Osteoblast (primary cell): ENCODE results near the gene SEC63. TPM values are rescaled to one million over a fixed set of nuclear protein-coding genes. Genes with fewer than 3 reads are reported as not detected.

ENCODE experiments used
- DNase-seq: peaks from one replicate; pipeline ENCODE4 v3.0.0; 2011; ENCODE audit warnings: low spot score, mixed read lengths; ENCODE audit not compliant: insufficient read length; ENCODE audit errors: missing footprints
- H2AFZ ChIP-seq: 2 replicates; pipeline ENCODE4 v1.6.0; 2011; ENCODE audit warnings: mild to moderate bottlenecking, low read length
- H3K27ac ChIP-seq: 2 replicates; pipeline ENCODE4 v1.5.1; 2011; ENCODE audit warnings: mild to moderate bottlenecking, low read depth, low read length, moderate library complexity
- H3K27me3 ChIP-seq: 2 replicates; pipeline ENCODE4 v1.6.0; 2012; ENCODE audit warnings: mild to moderate bottlenecking, control low read depth, inconsistent platforms, low read length, moderate library complexity; ENCODE audit not compliant: insufficient read depth
- H3K36me3 ChIP-seq: 2 replicates; pipeline ENCODE4 v1.5.1; 2011; ENCODE audit warnings: mild to moderate bottlenecking, low read length, control low read depth, moderate library complexity; ENCODE audit not compliant: insufficient read depth
- H3K4me1 ChIP-seq: 2 replicates; pipeline ENCODE4 v1.5.1; 2011; ENCODE audit warnings: mild to moderate bottlenecking, low read length, control low read depth, moderate library complexity; ENCODE audit not compliant: insufficient read depth
- H3K4me2 ChIP-seq: 2 replicates; pipeline ENCODE4 v1.6.0; 2011; ENCODE audit warnings: mild to moderate bottlenecking, low read length; ENCODE audit not compliant: insufficient read depth
- H3K4me3 ChIP-seq: fragments of 200-600 bp; sonication (generic); 3 replicates; pipeline ENCODE4 v1.5.1; 2012; ENCODE audit warnings: mild to moderate bottlenecking, low read length, inconsistent platforms; ENCODE audit not compliant: insufficient read depth
- H3K79me2 ChIP-seq: 2 replicates; pipeline ENCODE4 v1.6.0; 2012; ENCODE audit warnings: mild to moderate bottlenecking, low read length, control low read depth, inconsistent platforms; ENCODE audit not compliant: insufficient read depth
- H3K9me3 ChIP-seq: 2 replicates; pipeline ENCODE4 v1.5.1; 2011; ENCODE audit warnings: low read depth, low read length, control low read depth
- H4K20me1 ChIP-seq: 2 replicates; pipeline ENCODE4 v1.6.0; 2012; ENCODE audit warnings: mild to moderate bottlenecking, low read length, control low read depth; ENCODE audit not compliant: insufficient read depth
- total RNA-seq: library from RNA; depleted of rRNA; stranded (reverse); fragments of >200 nt; gene quantifications from 2 replicates; pipeline ENCODE4 v1.2.3, GENCODE V29; 2012
- TF ChIP-seq, protein P1 (sequence below): IDR thresholded peaks from 2 replicates; pipeline ENCODE4 v1.5.1; 2011; ENCODE audit warnings: mild to moderate bottlenecking, low read depth, low read length, moderate library complexity; ENCODE audit errors: extremely low read depth

Gene SEC63
- total RNA-seq, 1 donor, result 35.8 TPM

DNA sequence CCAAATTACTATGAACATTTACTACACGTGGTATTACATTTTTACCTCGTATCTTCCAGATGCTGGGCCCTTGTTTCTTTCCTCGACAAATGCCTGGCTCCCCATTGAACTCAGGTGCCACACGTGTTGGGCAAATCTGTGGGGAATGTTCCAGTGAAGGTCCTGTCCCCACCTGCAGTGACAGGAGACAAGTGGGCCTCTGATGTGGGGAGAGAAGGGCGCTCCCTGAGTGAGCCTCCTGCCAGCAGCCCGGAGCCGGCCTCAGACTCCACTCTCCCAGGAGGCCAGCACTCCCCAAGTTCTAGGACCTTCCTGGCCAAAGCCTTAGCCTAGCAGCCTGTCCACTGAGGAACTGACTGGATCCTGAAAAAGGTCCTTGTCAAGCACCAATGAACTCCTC is 112.2 kb downstream of the SEC63 start:
- Histone ChIP-seq H4K20me1 (no peaks in the 10 kb centered on the region), H3K4me2 (no peak overlapping the region), H3K79me2 (no peaks in the 10 kb centered on the region), H2AFZ (no peak overlapping the region), H3K9me3 (no peaks in the 10 kb centered on the region), H3K36me3 (no peaks in the 10 kb centered on the region), H3K27me3 (peaks cover 4% of the 10 kb centered on the region), H3K27ac (no peak overlapping the region), H3K4me3 (no peak overlapping the region), H3K4me1 (peaks cover 10% of the 10 kb centered on the region)
- TF ChIP-seq, protein P1, sequence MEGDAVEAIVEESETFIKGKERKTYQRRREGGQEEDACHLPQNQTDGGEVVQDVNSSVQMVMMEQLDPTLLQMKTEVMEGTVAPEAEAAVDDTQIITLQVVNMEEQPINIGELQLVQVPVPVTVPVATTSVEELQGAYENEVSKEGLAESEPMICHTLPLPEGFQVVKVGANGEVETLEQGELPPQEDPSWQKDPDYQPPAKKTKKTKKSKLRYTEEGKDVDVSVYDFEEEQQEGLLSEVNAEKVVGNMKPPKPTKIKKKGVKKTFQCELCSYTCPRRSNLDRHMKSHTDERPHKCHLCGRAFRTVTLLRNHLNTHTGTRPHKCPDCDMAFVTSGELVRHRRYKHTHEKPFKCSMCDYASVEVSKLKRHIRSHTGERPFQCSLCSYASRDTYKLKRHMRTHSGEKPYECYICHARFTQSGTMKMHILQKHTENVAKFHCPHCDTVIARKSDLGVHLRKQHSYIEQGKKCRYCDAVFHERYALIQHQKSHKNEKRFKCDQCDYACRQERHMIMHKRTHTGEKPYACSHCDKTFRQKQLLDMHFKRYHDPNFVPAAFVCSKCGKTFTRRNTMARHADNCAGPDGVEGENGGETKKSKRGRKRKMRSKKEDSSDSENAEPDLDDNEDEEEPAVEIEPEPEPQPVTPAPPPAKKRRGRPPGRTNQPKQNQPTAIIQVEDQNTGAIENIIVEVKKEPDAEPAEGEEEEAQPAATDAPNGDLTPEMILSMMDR, result no peak
- DNase-seq, result no peak

DNA sequence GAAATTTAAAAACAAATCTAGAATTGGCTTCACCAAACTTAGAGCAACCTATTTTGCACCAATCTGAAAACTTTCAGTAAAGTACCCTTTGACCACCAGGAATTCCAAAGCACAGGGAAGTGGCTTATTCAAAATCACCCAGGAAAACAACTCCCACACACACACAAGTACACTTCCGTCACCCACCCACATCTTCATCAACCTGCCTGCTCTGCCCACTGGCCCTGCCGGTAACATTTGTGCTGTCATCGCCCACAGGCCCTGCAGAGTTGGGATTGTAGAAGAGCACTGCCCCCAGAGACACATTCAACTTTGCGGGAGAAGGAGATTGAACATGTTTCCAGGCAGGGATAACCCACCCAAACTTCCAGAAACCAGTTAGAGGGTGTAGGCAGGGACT is 114.6 kb downstream of the SEC63 start:
- H3K4me3 ChIP-seq, result no peak overlapping the region
- TF ChIP-seq, protein P1, result no peak
- no peak overlapping the region for H2AFZ ChIP-seq
- no peak overlapping the region for H3K27ac ChIP-seq
- no peaks in the 10 kb centered on the region for H4K20me1 ChIP-seq
- no peaks in the 10 kb centered on the region for H3K9me3 ChIP-seq
- no peaks in the 10 kb centered on the region for H3K36me3 ChIP-seq
- peaks cover 4% of the 10 kb centered on the region for H3K27me3 ChIP-seq
- H3K79me2 ChIP-seq, result no peaks in the 10 kb centered on the region
- peaks cover 6% of the 10 kb centered on the region for H3K4me1 ChIP-seq
- DNase-seq, result no peak
- H3K4me2 ChIP-seq, result no peak overlapping the region

DNA sequence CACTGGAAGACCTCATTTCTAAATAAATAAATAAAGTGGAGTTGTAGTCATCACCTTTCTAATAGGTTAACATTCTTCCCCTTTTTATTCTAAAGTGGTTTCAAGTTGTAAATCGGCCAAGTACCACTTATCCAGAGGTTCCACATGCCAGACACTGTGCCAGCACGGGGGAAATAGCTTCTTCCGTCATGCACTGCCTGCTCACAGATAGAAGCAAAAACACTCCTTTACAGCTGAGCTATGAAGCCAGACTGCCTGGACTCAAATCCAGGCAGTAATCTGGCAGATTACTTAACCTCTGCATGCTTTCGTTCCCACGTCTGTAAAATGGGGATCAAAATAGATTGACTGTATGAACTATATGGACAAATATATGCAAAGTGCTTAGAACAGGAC is 116.7 kb downstream of the SEC63 start:
- Histone ChIP-seq H3K27ac (no peak overlapping the region), H3K36me3 (no peaks in the 10 kb centered on the region), H4K20me1 (no peaks in the 10 kb centered on the region), H3K4me1 (no peaks in the 10 kb centered on the region), H3K79me2 (no peaks in the 10 kb centered on the region), H3K27me3 (peaks cover 3% of the 10 kb centered on the region), H3K4me3 (no peak overlapping the region), H3K9me3 (no peaks in the 10 kb centered on the region), H2AFZ (no peak overlapping the region), H3K4me2 (no peak overlapping the region)
- TF ChIP-seq, protein P1, result no peak
- no peak for DNase-seq

DNA sequence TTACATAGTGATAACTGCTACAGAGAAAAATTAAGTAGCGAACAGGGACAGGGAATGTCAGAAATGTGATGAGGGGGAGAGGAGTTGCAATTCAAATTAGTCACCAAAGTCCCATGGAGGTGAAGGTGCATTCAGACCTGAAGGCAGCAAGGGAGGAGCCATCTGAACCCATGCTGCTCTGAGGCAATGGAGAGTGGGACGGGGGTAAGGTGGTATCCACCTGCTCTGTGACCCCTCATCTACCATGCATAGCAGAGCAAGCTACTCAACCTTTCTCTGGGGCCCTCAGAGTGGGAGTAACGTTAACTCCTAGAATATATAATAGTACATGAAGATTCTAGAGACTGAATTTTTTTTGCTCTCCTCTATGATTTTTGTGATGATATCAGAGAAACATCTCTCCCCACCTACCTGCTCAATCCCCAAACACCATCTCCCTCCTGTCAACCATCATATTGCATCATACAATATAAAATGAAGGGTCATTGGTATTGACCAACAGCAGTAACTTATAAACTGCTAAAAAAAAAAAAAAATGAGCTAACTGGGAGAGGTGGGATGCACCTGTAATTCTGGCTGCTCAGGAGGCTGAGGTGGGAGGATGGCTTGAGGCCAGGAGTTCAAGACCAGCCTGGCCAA is 117.3 kb downstream of the SEC63 start:
- H3K27ac ChIP-seq, result no peak overlapping the region
- no peaks in the 10 kb centered on the region for H4K20me1 ChIP-seq
- H3K4me2 ChIP-seq, result no peak overlapping the region
- TF ChIP-seq, protein P1, result no peak
- H3K4me3 ChIP-seq, result no peak overlapping the region
- no peak for DNase-seq
- no peak overlapping the region for H2AFZ ChIP-seq
- H3K27me3 ChIP-seq, result peaks cover 2% of the 10 kb centered on the region
- H3K4me1 ChIP-seq, result no peaks in the 10 kb centered on the region
- H3K36me3 ChIP-seq, result no peaks in the 10 kb centered on the region
- no peaks in the 10 kb centered on the region for H3K9me3 ChIP-seq
- no peaks in the 10 kb centered on the region for H3K79me2 ChIP-seq
